Gastrocnemius medialis (tissue), 4 donors: ENCODE measurements around the gene VOPP1. TPM values are rescaled to one million over a fixed set of nuclear protein-coding genes. Genes with fewer than 3 reads are reported as not detected.
"Not testable (repeated sequence)": the region's sequence is repeated elsewhere in the genome, so short reads cannot be mapped to it uniquely, and the experiment has no call there.

ENCODE experiments used
- ATAC-seq, 2 donors: fragments of 150-250 bp; one replicate each; pipeline ENCODE4 v1.9.1; 2016
- DNase-seq, 2 donors: peaks; one replicate each; pipeline ENCODE4 v3.0.0-alpha.2; 2019
- H3K27ac ChIP-seq, 4 donors: fragments of 200-600 bp; sonication (generic); 1 replicate in 1 of 4; 2 replicates in 3 of 4; pipeline ENCODE4 v1.5.1; 2016 to 2018; ENCODE audit warnings: mild to moderate bottlenecking in 2 of 4, moderate library complexity in 1 of 4
- H3K27me3 ChIP-seq, 3 donors: fragments of 200-600 bp; sonication (generic) in 2 of 3; 1 replicate in 1 of 3; 2 replicates in 2 of 3; pipeline versions ENCODE4 v1.5.1 to v1.6.0; 2016 to 2019; ENCODE audit warnings: mild to moderate bottlenecking in 1 of 3, moderate library complexity in 1 of 3
- H3K36me3 ChIP-seq, 2 donors: fragments of 200-600 bp; sonication (generic) in 1 of 2; one replicate each; pipeline ENCODE4 v1.5.1; 2017 to 2018
- H3K4me1 ChIP-seq, 2 donors: fragments of 200-600 bp; sonication (generic) in 1 of 2; one replicate each; pipeline ENCODE4 v1.5.1; 2016 to 2017; ENCODE audit warnings: mild to moderate bottlenecking in 2 of 2
- H3K4me3 ChIP-seq, 4 donors: fragments of 200-600 bp; sonication (generic) in 3 of 4; 1 replicate in 1 of 4; 2 replicates in 3 of 4; pipeline ENCODE4 v1.5.1; 2016 to 2019; ENCODE audit warnings: mild to moderate bottlenecking in 2 of 4
- H3K9me3 ChIP-seq, 3 donors: fragments of 200-600 bp; sonication (generic) in 2 of 3; 1 replicate in 1 of 3; 2 replicates in 2 of 3; pipeline ENCODE4 v1.5.1; 2016 to 2019
- POLR2A ChIP-seq, 2 donors: fragments of 450-650 bp; IDR thresholded peaks; one replicate each; pipeline ENCODE4 v1.6.1; 2017; ENCODE audit warnings: antibody characterized with exemption in 2 of 2, mild to moderate bottlenecking in 2 of 2, moderate library complexity in 2 of 2
- in situ Hi-C, 4 donors: fragments of 200-750 bp; cut with MboI; loops; one replicate each; pipeline versions ENCODE4 v1.15.0 to v1.8.0; 2017; ENCODE audit warnings: low sequenced_read_pairs in 4 of 4
- intact Hi-C: fragments of 100-400 bp; cut with DNase I; formaldehyde crosslinking; loops from one replicate; pipeline ENCODE4 v1.15.1; 2023; ENCODE audit warnings: low total_unique reads
- total RNA-seq, 4 donors: library from RNA; depleted of rRNA; stranded (reverse); fragments of >200 nt; gene quantifications; one replicate each; pipeline versions ENCODE4 v1.1.0 to v1.2.3, GENCODE V29; 2016
- TF ChIP-seq, protein P1 (sequence below), 5 experiments: fragments of 450-650 bp in 3 of 5; fragments of 200-600 bp in 2 of 5; sonication (generic) in 2 of 5; IDR thresholded peaks in 4 of 5; conservative IDR thresholded peaks in 1 of 5; 1 replicate in 4 of 5; 2 replicates in 1 of 5; pipeline ENCODE4 v1.5.1; 2016 to 2019; ENCODE audit warnings: antibody characterized with exemption in 5 of 5, mild to moderate bottlenecking in 3 of 5, moderate library complexity in 3 of 5

The VOPP1 gene
- total RNA-seq, 4 donors from 2014 or later: 17.3 to 27.9 (median 26.5) TPM

- no peaks in the 10 kb centered on the region for H3K9me3 ChIP-seq
- no peaks in the 10 kb centered on the region for H3K27me3 ChIP-seq
- H3K4me3 ChIP-seq: no peak overlapping the region
- TF ChIP-seq, protein P1, sequence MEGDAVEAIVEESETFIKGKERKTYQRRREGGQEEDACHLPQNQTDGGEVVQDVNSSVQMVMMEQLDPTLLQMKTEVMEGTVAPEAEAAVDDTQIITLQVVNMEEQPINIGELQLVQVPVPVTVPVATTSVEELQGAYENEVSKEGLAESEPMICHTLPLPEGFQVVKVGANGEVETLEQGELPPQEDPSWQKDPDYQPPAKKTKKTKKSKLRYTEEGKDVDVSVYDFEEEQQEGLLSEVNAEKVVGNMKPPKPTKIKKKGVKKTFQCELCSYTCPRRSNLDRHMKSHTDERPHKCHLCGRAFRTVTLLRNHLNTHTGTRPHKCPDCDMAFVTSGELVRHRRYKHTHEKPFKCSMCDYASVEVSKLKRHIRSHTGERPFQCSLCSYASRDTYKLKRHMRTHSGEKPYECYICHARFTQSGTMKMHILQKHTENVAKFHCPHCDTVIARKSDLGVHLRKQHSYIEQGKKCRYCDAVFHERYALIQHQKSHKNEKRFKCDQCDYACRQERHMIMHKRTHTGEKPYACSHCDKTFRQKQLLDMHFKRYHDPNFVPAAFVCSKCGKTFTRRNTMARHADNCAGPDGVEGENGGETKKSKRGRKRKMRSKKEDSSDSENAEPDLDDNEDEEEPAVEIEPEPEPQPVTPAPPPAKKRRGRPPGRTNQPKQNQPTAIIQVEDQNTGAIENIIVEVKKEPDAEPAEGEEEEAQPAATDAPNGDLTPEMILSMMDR (IDR thresholded peaks at IDR 0.05 in 4 of 5, conservative IDR thresholded peaks at IDR 0.05 in 1 of 5): no peak
- TF ChIP-seq POLR2A (IDR thresholded peaks at IDR 0.05): no peak
- H3K27ac ChIP-seq: no peak overlapping the region
- intact Hi-C loops (no loop called here), in situ Hi-C loops (no loop called here)
- ATAC-seq (no peak), DNase-seq (no peak)
- no peaks in the 10 kb centered on the region for H3K36me3 ChIP-seq
- H3K4me1 ChIP-seq: peaks cover 5 to 9% of the 10 kb centered on the region in 2 donors
Measured at GRCh38 chr7:55472928-55473725, 99.2 kb downstream of the VOPP1 start.

- H3K4me1 ChIP-seq, DNase-seq, in situ Hi-C loops, H3K4me3 ChIP-seq, H3K9me3 ChIP-seq, H3K36me3 ChIP-seq, H3K27ac ChIP-seq, ATAC-seq, intact Hi-C loops, H3K27me3 ChIP-seq: not testable (repeated sequence)
Measured at GRCh38 chr7:55472406-55472805, 99.9 kb downstream of the VOPP1 start.

GRCh38 chr7:55471594-55471993 lies 100.7 kb downstream of the VOPP1 start:
- H3K27ac ChIP-seq, H3K9me3 ChIP-seq, in situ Hi-C loops, H3K4me3 ChIP-seq, H3K27me3 ChIP-seq, DNase-seq, H3K4me1 ChIP-seq, H3K36me3 ChIP-seq, ATAC-seq, intact Hi-C loops: not testable (repeated sequence)

DNA sequence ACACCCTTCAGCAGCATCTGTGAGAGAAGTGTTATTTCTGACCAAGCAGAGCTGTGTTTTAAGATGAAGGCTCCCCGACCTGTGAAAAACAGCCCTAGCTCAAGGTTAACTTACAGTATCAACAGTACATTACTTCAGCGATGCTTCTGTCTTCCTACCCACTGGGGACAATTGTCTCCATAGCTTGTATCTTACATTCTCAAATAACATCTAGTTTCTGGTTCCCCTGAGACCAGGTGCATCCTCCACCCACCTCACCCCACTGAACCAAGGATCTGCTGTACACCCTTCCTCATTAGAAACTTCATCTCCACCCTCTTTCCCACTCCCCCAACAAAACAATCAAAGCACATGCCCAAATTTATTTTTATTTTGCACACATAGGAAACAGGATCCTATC lies 102.0 kb downstream of the VOPP1 start:
- Histone ChIP-seq H3K4me3 (no peak overlapping the region), H3K27ac (no peak overlapping the region), H3K9me3 (no peaks in the 10 kb centered on the region), H3K27me3 (no peaks in the 10 kb centered on the region), H3K36me3 (no peaks in the 10 kb centered on the region), H3K4me1 (no peaks in the 10 kb centered on the region)
- no peak for ATAC-seq
- no peak for TF ChIP-seq POLR2A (IDR thresholded peaks at IDR 0.05)
- TF ChIP-seq, protein P1 (IDR thresholded peaks at IDR 0.05 in 4 of 5, conservative IDR thresholded peaks at IDR 0.05 in 1 of 5): no peak
- DNase-seq: no peak
- intact Hi-C loops (no loop called here), in situ Hi-C loops (no loop called here)

DNA sequence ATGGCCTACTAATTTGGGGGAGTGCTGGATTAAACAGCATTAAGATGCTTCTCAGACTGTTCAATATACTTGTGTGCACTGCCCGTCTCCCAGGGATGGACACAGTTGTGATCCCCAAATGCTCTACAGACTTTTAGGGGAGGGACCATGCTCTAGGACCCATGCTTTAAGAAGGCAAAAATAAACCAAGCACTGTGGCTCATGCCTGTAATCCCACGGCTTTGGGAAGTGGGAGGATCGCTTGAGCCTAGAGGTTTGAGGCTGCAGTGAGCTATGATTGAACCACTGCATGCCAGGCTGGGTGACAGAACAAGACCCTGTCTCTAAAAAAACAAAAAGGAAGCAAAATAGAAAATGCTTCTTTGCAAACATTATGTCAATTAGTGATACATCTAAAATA lies 102.6 kb downstream of the VOPP1 start:
- DNase-seq: no peak
- ATAC-seq: no peak
- no peaks in the 10 kb centered on the region for H3K4me1 ChIP-seq
- no peaks in the 10 kb centered on the region for H3K9me3 ChIP-seq
- H3K27me3 ChIP-seq: no peaks in the 10 kb centered on the region
- no peaks in the 10 kb centered on the region for H3K36me3 ChIP-seq
- intact Hi-C loops (no loop called here), in situ Hi-C loops (no loop called here)
- TF ChIP-seq, protein P1 (IDR thresholded peaks at IDR 0.05 in 4 of 5, conservative IDR thresholded peaks at IDR 0.05 in 1 of 5): no peak
- TF ChIP-seq POLR2A (IDR thresholded peaks at IDR 0.05): no peak
- H3K4me3 ChIP-seq: no peak overlapping the region
- no peak overlapping the region for H3K27ac ChIP-seq
